Hepatocyte (in vitro differentiated cells): ENCODE measurements around the gene ST3GAL4. TPM values are rescaled to one million over a fixed set of nuclear protein-coding genes. Genes with fewer than 3 reads are reported as not detected.

Experiments
- DNase-seq: peaks from one replicate; pipeline ENCODE4 v3.0.0-alpha.2; 2016; ENCODE audit warnings: low spot score
- H2AFZ ChIP-seq: fragments of 200-600 bp; sonication (generic); 2 replicates; pipeline ENCODE4 v1.6.0; 2016; ENCODE audit warnings: antibody characterized with exemption, mild to moderate bottlenecking
- H3K27ac ChIP-seq: fragments of 200-600 bp; sonication (generic); 2 replicates; pipeline ENCODE4 v1.5.1; 2016; ENCODE audit warnings: mild to moderate bottlenecking
- H3K27me3 ChIP-seq: fragments of 200-600 bp; sonication (generic); 2 replicates; pipeline ENCODE4 v1.6.1; 2016
- H3K36me3 ChIP-seq: fragments of 200-600 bp; sonication (generic); replicated peaks from 2 replicates; pipeline ENCODE4 v1.5.1; 2016; ENCODE audit warnings: low read depth; ENCODE audit not compliant: insufficient read depth
- H3K4me1 ChIP-seq: fragments of 200-600 bp; sonication (generic); 2 replicates; pipeline ENCODE4 v1.5.1; 2016; ENCODE audit warnings: mild to moderate bottlenecking, moderate library complexity; ENCODE audit not compliant: insufficient read depth
- H3K4me2 ChIP-seq: fragments of 200-600 bp; sonication (generic); 2 replicates; pipeline ENCODE4 v1.6.0; 2016
- H3K4me3 ChIP-seq: fragments of 200-600 bp; sonication (generic); 2 replicates; pipeline ENCODE4 v1.5.1; 2016; ENCODE audit warnings: mild to moderate bottlenecking
- H3K79me2 ChIP-seq: fragments of 200-600 bp; sonication (generic); 2 replicates; pipeline ENCODE4 v1.6.0; 2017; ENCODE audit warnings: mild to moderate bottlenecking
- H3K9me2 ChIP-seq: fragments of 200-600 bp; sonication (generic); replicated peaks from 2 replicates; pipeline ENCODE4 v1.6.0; 2017; ENCODE audit warnings: mild to moderate bottlenecking; ENCODE audit not compliant: insufficient read depth
- H3K9me3 ChIP-seq: fragments of 200-600 bp; sonication (generic); 2 replicates; pipeline ENCODE4 v1.5.1; 2016; ENCODE audit warnings: low read depth, mild to moderate bottlenecking
- H4K20me1 ChIP-seq: fragments of 200-600 bp; sonication (generic); 2 replicates; pipeline ENCODE4 v1.6.0; 2016; ENCODE audit warnings: mild to moderate bottlenecking; ENCODE audit not compliant: insufficient read depth, poor library complexity, severe bottlenecking
- CTCF ChIP-seq: fragments of 200-600 bp; sonication (generic); IDR thresholded peaks from 2 replicates; pipeline ENCODE4 v1.5.1; 2016; ENCODE audit warnings: antibody characterized with exemption, mild to moderate bottlenecking; ENCODE audit not compliant: poor library complexity
- EZH2 ChIP-seq: fragments of 200-600 bp; sonication (generic); IDR thresholded peaks from 2 replicates; pipeline ENCODE4 v1.6.1; 2016; ENCODE audit warnings: antibody characterized with exemption, mild to moderate bottlenecking, borderline replicate concordance
- EZH2phosphoT487 ChIP-seq: fragments of 200-600 bp; sonication (generic); IDR thresholded peaks from one replicate; pipeline ENCODE4 v1.6.1; 2018; ENCODE audit warnings: antibody characterized with exemption, mild to moderate bottlenecking, low read depth, moderate library complexity; ENCODE audit not compliant: unreplicated experiment, severe bottlenecking
- WGBS: methylation state at CpG from one replicate; pipeline ENCODE4 v1.1.6; 2016; ENCODE audit warnings: low lambda C conversion rate; ENCODE audit errors: missing lambda C conversion rate; 5-methylcytosine and 5-hydroxymethylcytosine counted together
- polyA plus RNA-seq: library from polyadenylated mRNA; unstranded; fragments of >200 nt; fragmentation: Nextera tagmentation; extraction: Ambion mirVana; gene quantifications from 2 replicates; pipeline ENCODE4 v1.2.1, GENCODE V29; 2016
- total RNA-seq: library from RNA; depleted of rRNA; stranded (reverse); fragments of >200 nt; gene quantifications from 2 replicates; pipeline ENCODE4 v1.2.3, GENCODE V29; 2014

The ST3GAL4 gene
- total and polyA plus RNA-seq, 2 experiments from 2014 or later = 31.0 to 31.5 TPM

GRCh38 chr11:126344141-126345080 is 11.1 kb upstream of the ST3GAL4 start:
- 86% methylated on average over 11 of the region's 11 CpGs for WGBS
- H3K4me2 ChIP-seq = no peak overlapping the region
- no peaks in the 10 kb centered on the region for H3K79me2 ChIP-seq
- no peak for DNase-seq
- H3K36me3 ChIP-seq = no peaks in the 10 kb centered on the region
- H3K4me1 ChIP-seq = peaks cover 45% of the 10 kb centered on the region
- TF ChIP-seq EZH2phosphoT487 (no peak), CTCF (no peak), EZH2 (no peak)
- no peak overlapping the region for H2AFZ ChIP-seq
- no peak overlapping the region for H3K4me3 ChIP-seq
- H4K20me1 ChIP-seq = no peaks in the 10 kb centered on the region
- H3K27me3 ChIP-seq = no peaks in the 10 kb centered on the region
- no peaks in the 10 kb centered on the region for H3K9me2 ChIP-seq
- H3K27ac ChIP-seq = no peak overlapping the region
- H3K9me3 ChIP-seq = no peaks in the 10 kb centered on the region

- peaks cover 39% of the 10 kb centered on the region for H3K4me1 ChIP-seq
- peaks cover under 1% of the 10 kb centered on the region for H3K79me2 ChIP-seq
- TF ChIP-seq EZH2 (no peak), EZH2phosphoT487 (no peak), CTCF (no peak)
- H3K4me2 ChIP-seq = no peak overlapping the region
- WGBS = 93% methylated on average over 16 of the region's 16 CpGs
- no peaks in the 10 kb centered on the region for H3K9me3 ChIP-seq
- H4K20me1 ChIP-seq = no peaks in the 10 kb centered on the region
- peak overlapping the region; percentile 82 for H3K27ac ChIP-seq
- no peaks in the 10 kb centered on the region for H3K9me2 ChIP-seq
- H3K27me3 ChIP-seq = no peaks in the 10 kb centered on the region
- no peaks in the 10 kb centered on the region for H3K36me3 ChIP-seq
- H2AFZ ChIP-seq = no peak overlapping the region
- no peak overlapping the region for H3K4me3 ChIP-seq
- DNase-seq = no peak
Observed at GRCh38 chr11:126345283-126345682, 10.2 kb upstream of the ST3GAL4 start.

- no peak overlapping the region for H3K4me3 ChIP-seq
- H3K36me3 ChIP-seq = no peaks in the 10 kb centered on the region
- WGBS = 51% methylated on average over 17 of the region's 17 CpGs
- H4K20me1 ChIP-seq = no peaks in the 10 kb centered on the region
- H3K27ac ChIP-seq = peak overlapping the region; percentile 82
- H3K9me3 ChIP-seq = no peaks in the 10 kb centered on the region
- no peaks in the 10 kb centered on the region for H3K27me3 ChIP-seq
- peaks cover 8% of the 10 kb centered on the region for H3K79me2 ChIP-seq
- TF ChIP-seq EZH2phosphoT487 (no peak), CTCF (no peak), EZH2 (no peak)
- no peak overlapping the region for H2AFZ ChIP-seq
- H3K4me2 ChIP-seq = peak overlapping the region; percentile 4
- DNase-seq = peak; percentile 76
- no peaks in the 10 kb centered on the region for H3K9me2 ChIP-seq
- peaks cover 37% of the 10 kb centered on the region for H3K4me1 ChIP-seq
Observed at GRCh38 chr11:126345759-126346585, 9.5 kb upstream of the ST3GAL4 start.
